Caki2 (cell line): ENCODE measurements around the gene CHSY1. TPM values are rescaled to one million over a fixed set of nuclear protein-coding genes. Genes with fewer than 3 reads are reported as not detected.

ENCODE experiments used
- DNase-seq: peaks from one replicate; pipeline ENCODE4 v3.0.0-alpha.2; 2015; ENCODE audit warnings: low read depth
- in situ Hi-C: cut with HindIII; loops from 2 replicates; pipeline ENCODE4 v1.10.0; 2016; ENCODE audit warnings: low sequenced_read_pairs, low pct_unique_long_range_greater_than_20kb, mixed read lengths
- total RNA-seq: library from RNA; depleted of rRNA; stranded (reverse); fragments of >200 nt; shearing (Covaris generic); gene quantifications from 2 replicates; pipeline ENCODE4 v1.2.3, GENCODE V29; 2014; ENCODE audit warnings: low replicate concordance

CHSY1 gene
- total RNA-seq, 1 experiment from 2014 or later, result 7.2 TPM

DNA sequence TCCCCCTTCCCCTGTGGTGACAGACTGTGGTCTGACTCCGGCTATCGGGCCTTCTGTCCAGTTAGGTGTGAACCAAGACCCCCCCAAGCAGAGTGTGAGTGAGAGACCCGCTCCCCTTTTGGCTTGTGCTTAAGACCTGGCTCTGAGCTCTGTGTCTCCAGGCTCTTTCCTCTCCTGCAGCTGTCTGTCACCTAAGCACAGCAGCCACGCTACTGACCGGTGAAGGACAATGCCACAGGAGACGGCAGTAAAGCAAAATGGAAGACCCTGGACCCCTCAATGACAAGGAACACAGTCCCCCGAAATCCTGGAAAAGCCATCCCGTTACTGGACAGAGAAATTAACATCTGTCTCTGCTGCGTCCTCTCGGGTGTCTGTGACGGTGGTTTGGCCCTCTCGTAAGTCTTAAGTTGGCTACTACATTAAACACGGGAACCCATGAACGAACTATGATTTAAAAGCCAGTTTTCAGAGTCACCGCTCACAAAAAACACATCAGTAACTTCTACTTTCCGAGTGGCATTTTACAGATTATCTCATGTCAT, 53.7 kb downstream of the CHSY1 start:
- in situ Hi-C loops, result no loop called here
- no peak for DNase-seq

DNA sequence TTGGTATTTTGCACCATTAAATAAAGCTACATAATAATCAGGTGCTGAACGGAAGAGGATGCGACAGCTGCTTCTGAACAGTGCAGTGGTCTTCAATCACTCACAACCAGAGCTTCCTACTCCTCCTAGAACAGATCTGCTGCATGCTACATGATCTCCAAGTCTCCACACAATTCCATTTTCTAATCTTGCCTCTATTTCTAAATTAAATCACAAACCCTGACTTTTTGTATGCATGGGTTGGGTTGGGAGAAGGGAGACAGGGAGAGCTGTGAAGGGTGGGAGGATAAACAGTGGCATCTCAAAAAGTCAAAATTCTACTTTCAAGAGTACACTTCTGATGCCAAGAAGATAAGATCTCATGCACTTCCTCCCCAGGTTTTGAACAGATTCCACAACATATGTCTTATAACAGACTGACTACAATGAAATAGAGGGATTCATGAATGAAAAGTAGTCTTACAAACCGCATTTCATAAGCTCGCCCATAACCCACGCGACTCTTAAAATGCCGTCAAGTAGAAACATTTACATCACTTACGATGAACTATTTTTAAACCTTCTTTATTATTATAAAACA, 57.2 kb downstream of the CHSY1 start:
- in situ Hi-C loops, result no loop called here
- no peak for DNase-seq

DNA sequence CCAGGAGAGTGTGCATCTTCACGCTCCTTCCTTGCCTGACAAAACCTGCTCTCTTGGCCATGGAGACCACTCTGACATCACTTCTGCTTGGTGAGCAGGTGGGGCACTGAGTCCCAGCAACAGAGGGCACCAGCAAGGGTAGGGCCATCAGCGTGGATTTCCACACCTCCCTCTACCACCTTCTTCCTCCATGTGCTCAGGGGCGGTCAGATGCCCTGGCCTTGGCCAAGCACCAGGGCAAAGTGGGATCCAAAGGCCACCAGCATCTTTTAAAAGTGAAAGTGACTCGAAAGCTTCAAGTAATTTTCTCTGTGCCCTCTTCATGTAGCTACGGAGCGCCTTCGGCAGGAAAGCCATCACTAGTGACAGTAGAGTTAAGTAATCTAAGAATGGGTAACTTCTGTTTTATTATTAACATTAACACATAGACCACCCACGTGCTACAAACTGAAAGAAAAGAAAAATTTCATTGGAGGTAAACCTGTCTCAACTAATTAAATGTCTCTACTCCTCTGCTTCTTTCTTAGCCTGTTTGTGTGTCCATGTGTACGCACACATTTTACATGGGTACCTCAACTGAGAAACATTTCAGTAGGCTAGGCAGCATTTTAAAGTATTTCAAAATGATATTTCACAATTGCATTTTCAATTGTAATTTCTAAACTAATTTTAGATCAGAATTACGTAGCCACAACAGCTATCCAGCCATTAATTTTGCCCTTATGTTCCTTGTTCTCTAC, 57.9 kb downstream of the CHSY1 start:
- in situ Hi-C loops, result no loop called here
- no peak for DNase-seq

DNA sequence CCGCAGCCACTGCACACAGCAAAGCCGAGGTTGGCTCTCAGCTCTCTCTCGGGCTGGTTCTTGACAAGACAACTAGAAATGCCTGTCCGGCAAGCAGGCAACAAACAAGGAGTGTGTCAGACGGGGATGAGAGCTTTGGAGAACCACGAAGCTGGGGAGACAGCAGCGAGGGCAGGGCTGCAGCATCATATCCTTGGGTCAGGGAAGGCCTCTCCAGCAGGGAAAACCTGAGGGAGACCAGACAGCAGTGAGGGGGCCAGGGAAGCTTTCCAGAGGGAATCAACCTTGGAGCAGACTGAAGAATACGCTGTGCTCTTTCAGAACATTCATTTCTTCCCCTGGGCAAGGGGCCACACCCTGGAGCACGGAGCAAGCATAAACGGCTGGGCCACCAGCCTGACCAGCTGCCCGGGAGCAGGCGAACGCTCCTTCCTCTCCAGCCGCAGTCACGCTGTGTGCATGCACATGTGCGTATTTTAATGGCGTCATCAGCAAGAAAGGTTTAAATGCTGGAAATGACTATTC, 58.7 kb downstream of the CHSY1 start:
- in situ Hi-C loops, result no loop called here

DNA sequence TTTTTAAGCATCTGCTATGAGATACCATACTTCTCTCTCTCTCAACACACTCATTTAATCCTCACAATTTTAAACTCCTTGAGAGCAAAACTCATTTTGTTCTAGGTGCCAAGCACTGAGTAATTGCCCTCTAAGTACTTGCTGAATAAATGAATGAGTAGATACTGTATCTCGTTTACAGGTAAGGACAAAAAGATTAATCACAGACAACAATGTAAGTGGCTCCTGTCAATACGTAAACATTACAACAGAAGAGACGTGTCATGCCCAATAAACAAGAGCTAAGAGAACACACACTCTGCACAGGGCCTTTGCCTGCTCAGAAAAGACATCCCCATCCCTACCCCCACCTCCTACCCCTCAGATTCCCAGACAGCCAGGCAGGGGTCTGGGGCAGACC, 59.8 kb downstream of the CHSY1 start:
- no peak for DNase-seq
- in situ Hi-C loops, result no loop called here

More for the DNA sequence above, 58.7 kb downstream of the CHSY1 start:
- no peak for DNase-seq

DNA sequence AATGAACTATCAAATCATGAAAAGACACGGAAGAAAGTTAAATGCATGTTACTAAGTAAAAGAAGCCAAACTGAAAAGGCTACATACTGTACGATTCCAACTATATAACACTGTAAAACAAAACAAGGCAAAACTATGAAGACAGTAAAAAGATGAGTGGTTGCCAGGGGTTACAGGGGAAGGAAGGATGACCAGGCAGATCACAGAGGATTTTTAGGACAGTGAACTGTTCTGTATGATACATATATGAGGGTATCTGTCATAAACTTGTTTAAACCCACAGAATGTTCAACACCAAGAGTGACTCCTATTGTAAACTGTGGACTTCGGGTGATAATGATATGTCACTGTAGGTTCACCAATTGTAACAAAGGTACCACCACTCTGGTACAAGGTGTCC, 60.6 kb downstream of the CHSY1 start:
- in situ Hi-C loops, result no loop called here
- DNase-seq, result no peak

DNA sequence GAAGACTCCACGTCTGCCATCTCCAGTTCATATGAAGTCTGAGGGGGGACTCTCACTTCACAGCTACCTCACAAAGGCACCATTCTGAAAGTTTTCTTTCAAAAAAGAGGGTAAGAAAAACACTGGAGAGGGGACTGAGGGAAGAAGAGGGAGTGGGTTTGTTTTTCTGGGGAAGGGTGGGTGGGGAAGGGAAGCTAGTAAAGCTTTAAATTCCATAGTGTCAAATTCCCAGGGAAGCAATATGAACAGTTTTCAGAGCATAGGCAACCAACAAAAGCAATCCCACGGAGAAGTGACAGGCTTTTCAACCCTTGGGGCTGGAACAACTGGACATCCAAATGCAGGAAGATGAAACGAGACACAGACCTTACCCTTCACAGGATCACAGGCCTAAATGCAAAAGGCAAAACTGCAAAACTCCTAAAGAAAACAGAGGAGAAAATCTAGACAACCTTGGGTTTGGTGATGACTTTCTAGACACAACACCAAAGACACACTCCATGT, 61.7 kb downstream of the CHSY1 start:
- in situ Hi-C loops, result no loop called here
- DNase-seq, result no peak

DNA sequence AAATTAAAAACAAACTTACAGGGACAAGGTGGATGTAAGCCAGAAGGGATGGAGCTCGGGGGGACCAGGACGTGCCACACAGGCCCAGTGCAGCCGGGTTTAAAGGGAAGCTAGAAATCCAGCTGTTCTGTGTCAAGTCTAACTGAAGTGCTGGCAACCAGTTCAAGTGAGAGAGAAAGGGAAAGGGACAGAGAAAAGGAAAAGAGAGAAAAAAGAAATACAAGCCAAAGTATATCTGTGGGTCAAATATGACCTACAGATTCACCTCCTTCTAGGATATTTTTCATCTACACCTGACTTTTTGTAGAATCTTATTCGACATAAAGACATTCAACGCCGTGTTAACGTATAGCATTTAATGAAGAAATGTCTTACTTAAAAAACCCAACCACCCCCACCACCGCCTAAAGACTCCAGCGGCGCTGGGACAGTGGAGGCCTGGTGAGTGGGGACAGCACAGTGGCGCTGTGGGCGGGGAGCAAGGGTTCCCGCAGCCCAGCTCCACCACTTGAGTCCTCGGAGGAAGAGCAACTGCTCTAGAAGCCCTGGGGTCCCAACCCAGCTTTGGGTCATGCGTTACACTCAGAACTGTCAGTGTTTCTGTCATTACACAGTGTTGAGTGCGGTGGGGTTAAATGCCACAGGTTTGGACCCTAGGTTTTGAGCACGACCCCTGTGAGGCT, 62.3 kb downstream of the CHSY1 start:
- in situ Hi-C loops, result no loop called here
- DNase-seq, result no peak

DNA sequence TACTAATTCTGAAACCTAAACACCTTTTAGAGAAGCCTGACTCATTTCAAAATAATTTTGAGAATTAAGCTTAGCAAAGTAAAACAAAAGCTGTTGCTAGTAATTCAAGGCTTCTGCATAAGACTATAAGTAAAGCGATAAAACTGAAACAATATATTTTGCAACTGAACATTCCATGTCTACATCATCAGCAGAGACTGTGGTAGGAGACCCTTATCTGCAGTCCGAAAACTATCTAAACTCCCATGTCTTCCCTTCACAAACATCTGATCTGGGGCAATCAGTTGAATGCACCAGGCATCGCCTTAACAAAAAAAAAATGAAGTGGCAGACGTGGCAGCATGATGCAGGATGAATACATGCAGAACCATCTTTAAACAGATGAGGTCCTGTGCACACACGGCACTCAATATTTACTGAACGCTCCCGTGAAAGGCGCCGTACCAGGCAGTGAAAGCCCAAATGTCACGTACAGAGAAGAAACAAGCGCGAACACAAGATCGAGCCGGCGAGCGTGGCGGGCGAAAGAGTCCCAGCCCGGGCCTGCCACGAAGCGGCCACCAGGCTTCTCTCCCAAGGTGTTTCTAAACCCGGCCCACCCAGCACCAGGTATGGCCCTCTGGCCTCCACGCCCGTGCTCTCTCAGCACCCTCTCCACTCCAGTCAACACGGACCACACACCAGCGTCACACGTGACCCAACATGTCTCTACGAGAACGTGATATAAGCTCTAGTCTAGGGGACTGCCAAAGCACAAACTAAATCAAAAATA, 63.0 kb downstream of the CHSY1 start:
- in situ Hi-C loops, result no loop called here
- DNase-seq, result peak; percentile 58

DNA sequence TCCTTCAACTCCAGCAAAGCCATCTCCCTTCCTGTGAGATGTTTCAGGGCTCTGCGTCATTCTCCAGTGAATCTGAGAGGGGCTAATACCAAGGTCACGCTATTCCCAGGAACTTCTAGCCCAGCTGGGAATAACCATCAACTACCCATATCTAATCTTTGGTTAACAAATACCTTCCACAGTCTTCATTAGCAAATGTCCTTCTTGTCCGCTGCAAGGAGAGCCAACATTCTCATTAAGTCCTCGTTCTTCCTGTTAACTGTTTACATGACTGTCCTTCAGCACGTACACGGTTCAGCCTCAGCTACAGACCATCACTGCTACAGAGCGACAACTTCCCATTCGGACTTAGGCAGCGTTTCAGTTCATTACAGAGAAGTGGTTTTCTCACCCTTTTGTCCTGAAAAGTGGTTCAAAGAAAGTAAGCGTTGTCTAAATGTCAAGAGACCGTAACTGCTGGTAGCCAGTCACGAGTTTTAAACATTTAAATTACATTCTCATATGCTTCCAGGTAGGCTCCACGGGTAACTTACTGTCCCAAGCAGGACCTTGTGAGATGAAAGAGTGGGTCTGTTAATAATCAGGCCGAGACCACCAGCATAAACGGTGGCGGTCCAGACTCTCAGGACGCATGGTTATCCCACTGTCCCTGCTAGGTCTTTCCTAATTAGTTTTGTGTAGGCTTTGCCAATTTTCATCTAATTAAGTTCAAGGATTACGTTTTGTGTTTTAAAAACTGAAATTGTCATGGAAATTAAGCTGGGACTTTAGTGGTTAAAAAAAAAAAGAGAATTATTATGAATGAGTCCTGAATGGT, 63.8 kb downstream of the CHSY1 start:
- in situ Hi-C loops, result no loop called here
- peak; percentile 71 for DNase-seq

DNA sequence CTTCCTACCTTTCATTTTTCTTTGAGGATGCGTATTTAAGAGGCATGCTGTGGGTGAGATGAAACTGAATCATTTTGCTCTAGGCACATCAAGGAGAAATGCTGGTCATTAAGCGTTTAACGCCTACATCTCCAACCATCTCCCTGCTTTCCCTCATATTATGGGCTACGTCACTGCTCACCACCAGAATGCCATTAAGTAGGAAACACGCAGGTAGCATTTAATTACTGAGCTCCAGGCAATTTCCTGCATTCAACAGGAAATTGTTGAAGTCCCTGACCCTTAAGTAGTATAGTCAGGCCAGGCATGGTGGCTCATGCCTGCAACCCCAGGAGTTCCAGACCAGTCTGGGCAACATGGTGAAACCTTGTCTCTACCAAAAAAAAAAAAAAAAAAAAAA, 66.1 kb downstream of the CHSY1 start:
- in situ Hi-C loops, result no loop called here
- DNase-seq, result no peak

DNA sequence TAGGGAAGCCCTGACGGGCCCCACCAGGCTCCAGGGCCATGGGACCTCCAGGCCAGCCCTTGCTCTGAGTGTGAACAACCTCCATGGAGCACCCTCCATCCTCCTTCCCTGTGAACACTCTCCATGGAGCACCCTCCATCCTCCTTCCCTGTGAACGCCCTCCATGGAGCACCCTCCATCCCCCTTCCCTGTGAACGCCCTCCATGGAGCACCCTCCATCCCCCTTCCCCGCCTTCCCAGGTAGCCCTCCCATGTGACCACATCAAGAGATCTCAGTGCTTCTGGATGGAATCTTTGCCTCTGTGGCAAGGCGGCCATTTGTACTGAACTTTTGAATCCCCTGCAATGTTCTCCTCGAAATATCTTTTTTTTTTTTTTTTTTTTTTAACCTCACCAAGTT, 66.5 kb downstream of the CHSY1 start:
- in situ Hi-C loops, result no loop called here
- DNase-seq, result no peak

DNA sequence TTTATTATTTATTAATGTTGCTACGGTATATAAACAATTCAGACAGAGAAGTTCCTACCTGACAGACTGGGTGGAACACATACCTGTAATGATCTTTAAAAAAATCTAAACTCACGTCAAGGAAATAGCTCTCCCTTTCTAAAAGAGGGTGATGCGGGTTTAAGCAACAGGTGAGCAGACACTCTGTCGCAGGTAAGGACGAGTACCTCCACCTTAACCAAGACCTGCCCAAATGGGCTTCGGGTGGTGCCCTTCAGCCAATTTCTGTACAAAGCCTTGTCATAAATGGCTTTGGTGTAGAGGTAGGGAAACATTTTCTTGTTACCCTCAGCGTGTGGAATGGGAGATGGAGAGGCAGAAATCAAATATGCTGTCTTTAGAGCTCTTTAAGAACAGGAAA, 67.0 kb downstream of the CHSY1 start:
- in situ Hi-C loops, result no loop called here
- no peak for DNase-seq

DNA sequence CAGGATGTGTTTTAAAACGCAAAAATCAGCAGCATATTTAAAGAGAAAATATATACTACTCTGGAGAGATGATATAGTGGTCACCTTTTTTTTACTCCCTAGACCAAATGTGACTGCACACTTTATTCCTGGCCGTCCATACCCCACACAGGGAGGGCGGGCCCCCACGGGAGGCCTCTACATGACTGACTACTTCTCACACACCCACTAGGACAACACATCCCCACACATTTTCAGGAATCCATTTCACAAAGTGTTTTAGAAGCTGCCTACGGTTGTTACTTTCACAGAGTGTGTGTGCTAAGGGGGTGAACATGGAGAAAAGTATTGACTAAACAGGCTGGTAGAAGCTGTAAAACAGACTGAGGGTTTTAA, 67.9 kb downstream of the CHSY1 start:
- no peak for DNase-seq
- in situ Hi-C loops, result no loop called here

DNA sequence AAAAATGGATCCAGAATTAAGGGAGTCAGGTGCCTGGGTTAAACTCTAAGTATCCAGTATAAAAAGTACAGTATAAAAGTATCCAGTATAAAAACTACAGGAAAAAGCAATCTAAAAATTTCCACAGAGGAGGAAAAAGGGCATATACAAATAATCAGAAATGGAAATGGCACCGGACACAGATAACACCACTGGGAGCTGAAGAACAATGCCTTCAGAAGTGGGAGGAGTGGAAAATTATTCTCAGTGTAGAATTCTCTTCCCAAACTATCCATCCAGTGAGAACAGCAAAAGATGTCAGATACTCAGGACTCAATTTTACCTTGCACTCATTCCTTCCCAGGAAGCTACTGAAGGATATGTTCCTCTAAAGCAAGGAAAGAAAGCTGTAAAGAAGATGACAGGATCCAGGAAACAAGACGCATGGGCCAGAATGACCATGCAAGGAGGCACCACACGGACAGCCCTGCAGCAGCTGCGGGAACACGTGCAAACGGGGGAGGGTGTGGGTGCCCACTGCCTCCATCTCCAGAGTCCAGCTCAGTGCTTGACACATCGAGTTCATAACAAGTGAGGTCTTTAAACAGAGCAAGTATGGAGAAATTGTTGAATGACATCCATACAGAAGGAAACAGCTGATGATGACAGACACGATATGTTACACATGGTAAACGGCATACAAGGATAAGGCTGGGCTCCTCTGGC, 68.5 kb downstream of the CHSY1 start:
- no peak for DNase-seq
- in situ Hi-C loops, result no loop called here

DNA sequence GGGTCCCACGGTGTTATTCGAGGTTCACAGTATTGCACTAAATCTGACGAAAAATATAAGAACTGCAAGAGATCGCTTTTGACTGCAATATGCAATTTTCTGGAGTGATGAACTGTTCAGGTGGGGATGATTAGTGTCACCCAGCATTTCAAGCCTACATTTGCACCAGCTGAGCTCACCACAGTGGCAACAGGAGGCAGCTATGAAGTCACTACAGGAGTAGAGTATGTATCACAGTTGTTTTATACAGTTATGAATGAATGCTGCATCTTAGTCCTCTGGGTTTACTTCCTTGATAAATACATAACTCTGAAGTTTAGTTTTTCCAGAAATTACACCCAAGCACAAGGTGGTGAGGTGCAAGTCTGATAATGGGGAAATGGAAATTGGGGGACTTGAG, 69.6 kb downstream of the CHSY1 start:
- in situ Hi-C loops, result no loop called here
- no peak for DNase-seq

DNA sequence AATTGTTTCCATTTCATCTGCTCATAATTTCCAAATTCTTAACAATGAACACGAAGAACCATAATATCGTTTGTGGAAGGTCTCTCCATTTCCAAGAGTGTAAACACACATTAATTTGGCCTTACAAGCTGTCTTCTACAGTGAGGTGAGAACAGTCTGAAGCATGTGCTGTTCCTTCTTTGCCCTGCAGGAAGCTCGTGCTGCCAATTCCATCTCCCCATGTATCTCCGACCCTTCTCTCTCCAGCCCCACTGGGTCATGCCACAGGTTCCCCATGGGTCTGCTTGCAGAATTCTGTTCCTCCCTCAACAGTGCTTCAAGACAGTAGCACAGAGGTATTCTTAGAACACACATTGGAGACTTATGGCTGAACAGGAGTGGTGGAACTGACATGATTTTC, 70.5 kb downstream of the CHSY1 start:
- no peak for DNase-seq
- in situ Hi-C loops, result no loop called here
